ENCODE data around the gene RECQL5.

Gene RECQL5

GRCh38 chr17:75632428-75632827, 34.5 kb downstream of the RECQL5 start:
- no peak for DNase-seq

- no peak for DNase-seq
These were observed 35.6 kb downstream of the RECQL5 start for GRCh38 chr17:75631353-75631752.

GRCh38 chr17:75630071-75630917, 36.7 kb downstream of the RECQL5 start:
- DNase-seq = no peak

GRCh38 chr17:75629157-75629556, 37.8 kb downstream of the RECQL5 start:
- no peak for DNase-seq

GRCh38 chr17:75628425-75628824, 38.5 kb downstream of the RECQL5 start:
- no peak for DNase-seq

GRCh38 chr17:75627094-75627493, 39.9 kb downstream of the RECQL5 start:
- no peak for DNase-seq

GRCh38 chr17:75626496-75627038, 40.4 kb downstream of the RECQL5 start:
- DNase-seq = no peak

GRCh38 chr17:75625813-75626486, 41.0 kb downstream of the RECQL5 start:
- peak; percentile 68 for DNase-seq

- DNase-seq = no peak
These were observed 42.1 kb downstream of the RECQL5 start for GRCh38 chr17:75624714-75625345.

GRCh38 chr17:75624021-75624420, 42.9 kb downstream of the RECQL5 start:
- DNase-seq = no peak

- no peak for DNase-seq
These were observed 43.6 kb downstream of the RECQL5 start for GRCh38 chr17:75623386-75623785.

- no peak for DNase-seq
These were observed 44.1 kb downstream of the RECQL5 start for GRCh38 chr17:75622771-75623273.

- DNase-seq = no peak
These were observed 44.9 kb downstream of the RECQL5 start for GRCh38 chr17:75622076-75622475.

- no peak for DNase-seq
These were observed 45.5 kb downstream of the RECQL5 start for GRCh38 chr17:75621489-75621888.

- peak; percentile 59 for DNase-seq
These were observed 47.2 kb downstream of the RECQL5 start for GRCh38 chr17:75619506-75620431.

GRCh38 chr17:75617675-75618074, 49.3 kb downstream of the RECQL5 start:
- no peak for DNase-seq

- no peak for DNase-seq
These were observed 49.7 kb downstream of the RECQL5 start for GRCh38 chr17:75617218-75617617.

GRCh38 chr17:75616521-75617122, 50.3 kb downstream of the RECQL5 start:
- no peak for DNase-seq

- no peak for DNase-seq
These were observed 51.7 kb downstream of the RECQL5 start for GRCh38 chr17:75615301-75615700.

- no peak for DNase-seq
These were observed 52.2 kb downstream of the RECQL5 start for GRCh38 chr17:75614556-75615270.

- DNase-seq = no peak
These were observed 52.9 kb downstream of the RECQL5 start for GRCh38 chr17:75614006-75614405.

All from hematopoietic multipotent progenitor cell treated with erythropoietin and hydrocortisone succinate and interleukin-3 and kit ligand, for 4 days (in vitro differentiated cells).